HG02938 (cell line): ENCODE measurements around the gene SLC38A4.

ENCODE experiments used
- ATAC-seq: cut with Tn5 transposase; IDR thresholded peaks from one replicate; pipeline ENCODE4 v1.9.1; 2021; ENCODE audit warnings: mild to moderate bottlenecking, moderate library complexity; ENCODE audit not compliant: unreplicated experiment

Gene SLC38A4

GRCh38 chr12:46717868-46718267, 107.9 kb downstream of the SLC38A4 start:
- no peak for ATAC-seq

GRCh38 chr12:46717159-46717558, 108.6 kb downstream of the SLC38A4 start:
- ATAC-seq = no peak
